LNCAP (cell line): ENCODE measurements around the gene TSPAN9.

Experiments used
- TF ChIP-seq, protein P1 (sequence below): fragments of 450-650 bp; IDR thresholded peaks from 2 replicates; pipeline ENCODE4 v1.5.1; 2017; ENCODE audit warnings: mild to moderate bottlenecking

TSPAN9 gene

DNA sequence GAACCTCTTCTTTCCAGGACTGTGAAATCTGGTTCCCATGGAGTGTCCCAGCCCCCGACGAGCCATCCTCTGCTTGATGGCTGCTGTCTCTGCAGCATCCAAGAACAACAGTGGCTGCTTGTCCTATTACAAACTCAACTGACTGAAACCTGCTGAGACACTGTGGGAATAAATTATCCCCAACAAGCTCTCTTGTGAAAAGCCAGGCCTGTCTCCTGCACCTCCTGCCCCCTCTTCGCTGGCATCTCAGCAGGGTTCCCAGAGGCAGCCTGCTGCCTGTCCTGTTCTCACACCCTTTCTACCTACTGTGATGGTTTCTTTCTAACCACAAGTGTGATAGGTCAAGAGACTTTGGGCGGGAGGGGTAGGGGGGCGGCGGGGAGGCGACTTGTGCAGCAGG lies 180.2 kb downstream of the TSPAN9 start:
- TF ChIP-seq, protein P1, sequence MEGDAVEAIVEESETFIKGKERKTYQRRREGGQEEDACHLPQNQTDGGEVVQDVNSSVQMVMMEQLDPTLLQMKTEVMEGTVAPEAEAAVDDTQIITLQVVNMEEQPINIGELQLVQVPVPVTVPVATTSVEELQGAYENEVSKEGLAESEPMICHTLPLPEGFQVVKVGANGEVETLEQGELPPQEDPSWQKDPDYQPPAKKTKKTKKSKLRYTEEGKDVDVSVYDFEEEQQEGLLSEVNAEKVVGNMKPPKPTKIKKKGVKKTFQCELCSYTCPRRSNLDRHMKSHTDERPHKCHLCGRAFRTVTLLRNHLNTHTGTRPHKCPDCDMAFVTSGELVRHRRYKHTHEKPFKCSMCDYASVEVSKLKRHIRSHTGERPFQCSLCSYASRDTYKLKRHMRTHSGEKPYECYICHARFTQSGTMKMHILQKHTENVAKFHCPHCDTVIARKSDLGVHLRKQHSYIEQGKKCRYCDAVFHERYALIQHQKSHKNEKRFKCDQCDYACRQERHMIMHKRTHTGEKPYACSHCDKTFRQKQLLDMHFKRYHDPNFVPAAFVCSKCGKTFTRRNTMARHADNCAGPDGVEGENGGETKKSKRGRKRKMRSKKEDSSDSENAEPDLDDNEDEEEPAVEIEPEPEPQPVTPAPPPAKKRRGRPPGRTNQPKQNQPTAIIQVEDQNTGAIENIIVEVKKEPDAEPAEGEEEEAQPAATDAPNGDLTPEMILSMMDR, result no peak

DNA sequence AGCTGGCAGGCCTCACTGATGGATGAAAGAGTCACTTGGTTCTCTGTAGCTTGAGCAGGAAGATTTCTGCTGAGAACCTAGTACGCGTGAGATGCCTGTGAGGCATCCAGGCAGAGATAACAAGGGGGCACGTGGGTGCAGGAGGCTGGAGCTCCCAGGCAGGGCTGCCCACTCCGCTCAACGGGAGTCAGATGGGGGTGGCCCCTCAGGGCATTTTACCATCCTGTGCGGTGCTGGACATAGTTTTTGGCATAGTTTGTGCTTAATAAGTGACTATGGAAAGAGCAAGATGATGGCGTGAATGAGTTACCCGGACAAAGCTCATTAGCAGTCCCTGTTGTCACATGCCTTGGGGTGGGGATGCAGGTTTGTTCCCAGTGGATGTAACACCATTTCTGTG lies 182.8 kb downstream of the TSPAN9 start:
- TF ChIP-seq, protein P1, result no peak

DNA sequence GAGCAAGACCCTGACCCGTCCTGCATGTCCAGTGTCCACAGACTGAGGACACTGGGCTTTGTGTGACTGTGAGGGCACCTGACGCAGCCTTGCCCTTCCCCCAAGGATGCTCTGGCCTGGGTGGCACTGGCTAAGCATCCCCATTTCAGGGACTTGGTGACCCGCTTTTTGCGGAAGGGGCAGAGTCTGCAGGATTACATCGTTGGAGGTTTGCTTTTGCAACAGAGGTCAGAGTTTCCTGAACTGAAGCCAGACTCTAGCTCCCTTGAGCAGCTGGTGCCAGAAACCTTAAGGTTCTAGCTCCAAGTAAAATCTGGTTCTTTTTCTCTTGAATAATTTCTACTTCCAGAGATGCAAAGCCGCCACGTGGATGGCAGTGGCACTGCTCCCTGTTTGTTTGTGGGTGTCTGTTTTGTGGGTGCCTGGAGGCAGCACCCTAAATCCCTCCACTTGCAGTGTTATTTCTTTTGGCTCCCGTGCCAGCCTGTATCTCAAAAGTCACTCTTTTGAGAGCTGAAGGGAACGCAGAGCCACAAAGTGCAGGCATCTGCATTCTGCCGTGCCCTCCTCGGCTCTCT lies 184.7 kb downstream of the TSPAN9 start:
- TF ChIP-seq, protein P1, result no peak

DNA sequence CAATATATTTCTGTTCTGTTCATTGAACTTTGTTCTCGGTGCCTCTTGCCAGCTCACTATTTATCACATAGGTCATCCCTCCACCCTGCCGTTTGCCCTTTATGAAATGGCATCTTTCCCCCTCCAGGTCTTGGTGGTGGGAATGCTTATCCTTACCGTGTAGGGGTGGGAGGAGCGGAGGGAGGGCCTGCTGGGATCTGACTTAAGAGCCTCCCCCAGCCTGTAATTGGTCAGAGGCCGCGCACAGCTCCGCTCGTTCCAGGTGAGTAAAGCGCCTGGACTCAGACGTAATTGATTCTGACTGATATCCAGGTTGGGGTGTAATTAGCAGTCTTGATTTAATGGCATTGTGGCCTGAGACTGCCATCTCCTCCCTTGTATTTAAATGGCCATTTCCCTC lies 185.3 kb downstream of the TSPAN9 start:
- TF ChIP-seq, protein P1, result no peak

DNA sequence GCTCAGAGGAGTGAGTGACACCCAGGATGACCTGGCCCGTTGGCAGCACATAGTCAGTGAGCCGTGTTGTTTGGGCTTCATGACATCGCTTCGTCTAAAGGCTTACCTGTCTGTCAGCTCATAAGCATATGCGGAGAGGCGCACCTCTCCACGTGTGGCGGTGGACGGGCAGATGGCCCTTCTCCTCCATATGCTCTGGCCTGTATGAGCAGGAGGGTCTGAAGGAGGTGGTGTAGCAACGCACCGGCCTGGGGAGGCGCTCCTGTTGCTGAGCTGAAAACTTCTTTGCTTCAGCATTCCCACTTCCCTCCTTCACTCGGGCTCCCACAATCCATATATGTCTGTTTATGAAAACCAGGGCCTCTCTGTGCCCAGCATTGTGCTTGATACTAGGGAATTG lies 186.1 kb downstream of the TSPAN9 start:
- TF ChIP-seq, protein P1, result no peak

DNA sequence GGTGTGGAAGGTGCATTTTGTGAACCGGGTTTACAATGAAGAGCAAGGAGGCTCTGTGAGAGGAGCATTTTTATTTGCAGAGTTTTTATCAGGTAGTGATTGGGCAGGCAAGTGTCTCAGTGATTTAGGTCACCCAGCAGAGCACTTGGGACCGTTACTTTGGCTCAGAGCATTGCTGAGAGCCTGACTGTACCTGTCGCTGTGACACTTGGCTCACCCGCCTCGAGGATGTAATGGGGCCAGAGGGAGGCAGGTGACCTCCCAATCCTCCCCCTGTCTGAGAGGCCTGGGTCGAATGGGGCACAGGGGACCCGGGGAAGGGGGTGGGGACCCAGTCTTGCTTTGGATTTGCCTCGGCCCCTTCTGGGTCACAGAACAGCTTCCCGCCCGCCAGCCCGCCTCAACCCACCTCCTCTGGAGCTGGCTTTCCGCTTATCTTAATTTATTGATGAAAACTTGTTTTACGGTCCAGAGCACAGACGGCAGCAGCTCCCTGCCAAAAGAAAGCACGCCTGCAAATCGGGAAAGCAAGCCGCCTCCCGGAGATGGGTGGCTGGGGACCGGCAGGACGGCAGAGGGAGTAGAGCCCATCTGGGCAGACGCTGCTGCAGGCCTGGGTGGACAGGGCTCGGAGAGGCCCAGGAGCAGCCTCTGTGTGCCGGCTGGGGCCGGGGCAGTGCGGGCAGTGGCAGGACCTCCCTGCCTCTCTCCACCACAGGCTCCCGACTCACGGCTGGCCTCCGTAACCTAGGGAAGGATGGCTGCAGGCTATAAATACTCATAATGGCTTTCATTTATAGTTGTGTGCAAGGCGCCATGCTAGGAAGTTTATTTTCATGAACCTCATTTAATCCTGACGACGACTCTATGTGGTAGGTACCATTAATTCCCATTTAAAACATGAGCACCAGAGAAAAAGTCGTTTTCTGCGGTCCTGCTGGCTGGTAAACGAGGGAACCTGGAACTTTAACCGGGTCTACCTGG lies 187.1 kb downstream of the TSPAN9 start:
- TF ChIP-seq, protein P1, result no peak

DNA sequence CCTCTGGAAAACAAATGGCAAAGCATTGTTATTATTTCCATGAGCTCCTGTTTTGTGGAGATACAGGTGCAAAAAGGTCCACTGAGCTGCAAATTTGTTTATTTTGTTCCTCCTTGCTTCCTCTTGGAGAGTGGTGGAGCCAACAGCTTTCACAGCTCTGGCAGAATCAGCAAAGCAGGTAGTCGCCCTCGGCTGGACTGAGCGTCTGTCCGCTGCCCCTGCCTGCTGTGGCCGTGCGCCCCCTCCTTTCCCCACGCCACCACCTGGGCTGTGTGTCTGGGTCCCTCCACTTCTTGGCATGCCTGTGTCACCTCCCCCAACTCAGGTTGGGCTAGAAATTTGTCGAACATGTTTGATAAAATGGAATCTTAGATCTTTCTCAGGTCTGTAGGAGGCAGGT lies 188.2 kb downstream of the TSPAN9 start:
- TF ChIP-seq, protein P1, result no peak
